Stimulated activated CD4-positive, alpha-beta T cell treated with anti-CD3 and anti-CD28 coated beads, Interleukin-1b, Interleukin-23, amount 100 ng/mL, for 48 hours (primary cell): ENCODE data around the gene FBXO42.

ENCODE experiments used
- DNase-seq: peaks from one replicate; pipeline ENCODE4 v3.0.0-alpha.2; 2020

Gene FBXO42

DNA sequence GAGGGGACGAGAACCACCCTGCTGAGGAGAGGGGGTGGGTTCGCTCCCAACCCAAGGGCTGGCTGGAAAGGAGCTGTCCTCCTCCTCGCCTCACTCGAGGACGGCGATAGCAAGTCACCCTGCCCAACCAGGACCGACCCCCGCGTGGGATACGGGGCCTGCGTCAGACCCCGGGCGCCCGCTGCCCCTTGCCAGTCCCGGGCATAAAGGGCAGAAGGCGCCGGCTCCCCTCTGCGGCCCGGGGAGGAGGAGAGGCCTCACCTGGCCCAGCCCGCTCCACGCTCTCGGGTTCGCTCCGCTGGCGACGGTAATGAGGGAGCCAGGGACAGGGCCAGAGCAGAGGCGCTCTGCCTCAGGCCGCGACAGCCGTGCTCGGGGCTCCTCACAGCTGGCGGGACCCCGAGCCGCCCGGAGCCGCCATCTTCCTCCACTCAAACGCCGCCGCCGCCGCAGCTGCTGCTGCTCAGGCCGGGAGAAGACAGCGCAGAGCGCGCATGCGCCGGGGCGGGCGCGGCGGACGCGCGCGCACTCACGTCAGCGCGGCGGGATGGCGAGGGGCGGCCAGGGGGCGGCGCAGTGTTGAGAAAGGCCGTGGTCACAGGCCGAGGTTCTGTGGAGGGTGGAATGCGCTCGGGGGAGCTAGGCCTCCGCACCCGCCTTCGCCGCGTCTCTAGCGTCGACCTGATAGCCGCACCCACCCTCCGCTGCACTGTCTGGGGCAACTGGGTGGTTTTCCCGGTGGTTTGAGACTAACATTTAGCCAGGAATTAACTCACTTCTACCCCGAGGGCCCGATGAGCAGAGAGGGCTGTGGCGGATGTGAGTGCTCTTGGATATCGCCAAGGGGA, at the start of gene FBXO42:
Gene FBXO42, minus strand, starts transcription at position 487 of the 848 bp plus-strand sequence. CDS start 37,062 bp downstream, outside the sequence.
- peak; percentile 91 for DNase-seq

DNA sequence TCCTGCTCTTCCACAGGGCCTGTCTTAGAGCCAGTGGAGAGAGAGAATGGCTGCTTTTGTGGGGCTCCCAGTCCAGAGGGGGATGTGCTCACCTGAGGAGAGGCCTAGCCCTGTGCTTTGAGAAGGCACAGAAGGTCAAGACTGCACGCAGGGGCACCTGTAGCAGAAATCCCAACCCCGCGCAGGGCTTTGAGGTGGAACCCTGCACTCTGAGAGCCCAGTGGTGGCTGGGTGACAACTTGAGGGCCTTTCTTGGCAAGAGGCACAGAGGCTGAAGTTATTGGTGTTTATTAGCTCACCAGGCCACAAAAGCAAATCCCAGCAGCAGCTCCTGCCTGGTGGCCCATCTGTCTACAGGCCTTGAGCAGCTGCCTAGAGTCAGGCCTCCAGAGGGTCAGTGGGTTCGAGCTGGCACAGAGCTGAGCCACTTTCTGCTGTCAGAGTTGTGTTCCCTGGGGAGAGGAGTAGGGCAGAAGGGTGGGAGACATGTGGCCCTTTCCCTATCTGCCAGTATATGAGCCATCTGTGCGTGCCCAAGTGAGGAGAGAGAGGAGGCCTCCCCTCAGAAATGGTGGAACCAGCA, 46.2 kb upstream of the FBXO42 start:
- DNase-seq, result no peak

DNA sequence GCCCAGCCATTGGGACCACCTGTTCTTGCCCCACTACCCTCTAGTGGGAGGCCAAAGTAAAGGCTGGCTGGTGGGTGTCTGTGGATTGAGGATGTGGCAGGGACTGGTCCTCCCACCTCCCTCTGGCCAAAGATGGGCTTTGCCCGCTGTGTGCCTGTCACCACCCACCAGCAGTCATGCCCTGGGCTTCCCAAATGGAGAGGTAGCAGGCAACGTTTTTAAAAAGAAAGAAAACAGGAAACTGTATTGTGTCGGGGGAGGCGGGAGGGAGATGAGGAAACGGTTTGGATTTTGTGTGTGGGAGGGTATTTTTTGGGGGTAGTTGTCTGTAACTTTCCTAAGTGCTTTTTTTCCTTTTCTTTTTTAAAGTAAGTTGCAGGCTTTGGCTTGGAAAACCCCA, 44.8 kb upstream of the FBXO42 start:
- DNase-seq, result no peak

DNA sequence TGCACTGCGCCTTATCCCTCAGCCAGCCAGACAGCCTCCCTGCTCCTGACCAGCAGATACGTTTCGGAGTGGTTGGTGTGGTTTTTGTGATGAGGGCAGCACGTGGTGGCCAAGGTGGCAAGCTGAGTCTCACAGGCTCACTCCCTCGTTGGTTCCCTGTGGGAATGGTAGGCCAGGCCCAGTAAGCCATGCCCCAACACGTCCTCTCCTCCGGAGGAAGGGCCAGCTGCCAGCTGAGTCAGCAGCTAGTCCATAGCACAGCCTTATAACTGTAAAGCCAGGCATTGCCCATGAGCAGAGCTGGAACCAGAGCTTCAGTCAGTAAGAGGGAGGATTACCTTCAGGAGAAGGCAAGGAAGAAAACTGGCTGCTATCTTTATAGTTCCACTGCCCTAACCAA, 44.3 kb upstream of the FBXO42 start:
- no peak for DNase-seq

DNA sequence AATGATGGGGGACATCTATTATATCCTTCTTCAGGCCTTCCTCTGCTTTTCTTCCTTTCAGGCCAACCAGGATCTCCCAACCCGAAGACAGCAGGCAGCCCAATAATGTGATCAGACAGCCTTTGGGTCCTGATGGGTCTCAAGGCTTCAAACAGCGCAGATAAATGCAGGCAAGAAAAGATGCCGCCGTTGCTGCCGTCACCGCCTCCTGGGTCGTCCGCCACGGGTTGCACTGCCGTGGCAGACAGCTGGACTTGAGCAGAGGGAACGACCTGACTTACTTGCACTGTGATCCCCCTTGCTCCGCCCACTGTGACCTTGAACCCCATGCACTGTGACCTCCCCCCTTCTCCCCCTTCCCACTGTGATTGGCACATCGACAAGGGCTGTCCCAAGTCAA, 42.7 kb upstream of the FBXO42 start:
- no peak for DNase-seq

DNA sequence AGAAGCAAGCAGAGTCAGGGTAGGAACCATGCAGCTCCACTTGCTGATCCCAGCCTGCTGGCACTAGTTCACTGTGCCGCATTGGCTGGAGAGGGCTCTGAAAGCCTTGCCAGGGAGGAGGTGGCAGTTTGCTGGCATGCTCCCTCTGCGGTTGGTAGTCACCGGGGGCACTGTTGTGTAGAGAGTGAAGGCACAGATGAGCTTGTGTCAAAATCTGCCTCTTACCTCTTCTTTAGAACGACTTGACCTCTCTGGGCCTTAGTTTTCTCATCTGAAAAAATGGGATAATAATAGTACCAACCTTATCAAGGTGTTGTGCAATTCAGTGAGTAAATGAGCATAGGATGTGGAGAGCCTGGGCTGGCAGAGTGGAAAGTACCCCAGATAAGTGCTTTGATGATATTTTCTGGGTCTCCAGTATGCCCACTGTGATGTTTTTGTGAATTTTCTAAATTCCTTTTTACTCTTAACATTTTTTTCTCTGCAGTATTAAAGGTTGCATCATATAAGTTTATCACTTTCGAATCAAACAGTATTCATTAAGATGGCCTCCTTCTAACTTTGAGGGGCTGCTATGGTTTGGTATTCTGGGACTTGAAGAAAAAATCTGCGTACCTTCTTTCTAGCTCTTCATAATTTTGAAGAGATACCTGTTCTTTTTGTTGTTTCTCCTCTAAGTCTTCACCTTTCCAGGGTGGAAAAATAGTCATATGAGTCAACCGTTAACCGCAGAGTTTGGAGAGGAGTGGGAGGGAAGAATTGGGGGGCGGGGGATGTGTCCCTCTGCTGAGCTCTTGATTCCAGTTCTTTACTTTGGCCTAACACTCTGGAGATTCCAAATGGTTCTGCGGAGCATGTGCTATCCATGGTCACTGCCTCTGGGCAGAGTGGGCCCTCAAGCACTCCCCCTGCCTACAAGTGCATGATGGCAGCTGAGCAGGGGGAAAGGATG, 41.6 kb upstream of the FBXO42 start:
- no peak for DNase-seq

DNA sequence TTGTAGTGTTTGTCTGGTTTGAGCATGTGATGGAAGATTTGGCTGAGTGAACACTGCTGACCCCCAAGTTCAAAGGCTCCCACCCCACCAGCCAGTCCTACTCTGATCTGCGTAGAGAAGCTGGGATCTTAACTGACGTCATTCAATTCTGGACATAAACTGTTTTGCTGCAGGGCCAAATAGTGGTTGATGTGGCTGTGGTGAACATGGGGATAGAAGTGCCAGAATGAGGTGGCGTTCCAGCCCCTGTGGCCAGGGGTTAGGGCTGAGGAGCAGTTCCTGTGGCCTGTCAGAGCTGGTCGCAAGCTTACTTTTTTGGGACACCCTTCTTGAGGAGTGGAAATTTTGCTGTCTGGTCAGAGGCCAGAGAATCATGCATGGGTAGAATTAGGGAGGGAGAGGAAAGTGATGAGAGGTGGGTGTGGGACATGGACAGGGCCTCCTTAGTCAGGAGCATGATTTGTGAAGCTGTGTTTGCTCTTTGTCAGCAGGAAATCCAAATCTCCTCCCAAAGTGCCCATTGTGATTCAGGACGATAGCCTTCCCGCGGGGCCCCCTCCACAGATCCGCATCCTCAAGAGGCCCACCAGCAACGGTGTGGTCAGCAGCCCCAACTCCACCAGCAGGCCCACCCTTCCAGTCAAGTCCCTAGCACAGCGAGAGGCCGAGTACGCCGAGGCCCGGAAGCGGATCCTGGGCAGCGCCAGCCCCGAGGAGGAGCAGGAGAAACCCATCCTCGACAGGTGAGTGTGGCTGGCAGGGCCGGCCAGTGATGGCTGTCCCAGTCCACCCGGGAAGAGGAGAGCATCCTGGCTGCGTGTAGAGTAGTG, 40.7 kb upstream of the FBXO42 start:
- DNase-seq, result no peak

DNA sequence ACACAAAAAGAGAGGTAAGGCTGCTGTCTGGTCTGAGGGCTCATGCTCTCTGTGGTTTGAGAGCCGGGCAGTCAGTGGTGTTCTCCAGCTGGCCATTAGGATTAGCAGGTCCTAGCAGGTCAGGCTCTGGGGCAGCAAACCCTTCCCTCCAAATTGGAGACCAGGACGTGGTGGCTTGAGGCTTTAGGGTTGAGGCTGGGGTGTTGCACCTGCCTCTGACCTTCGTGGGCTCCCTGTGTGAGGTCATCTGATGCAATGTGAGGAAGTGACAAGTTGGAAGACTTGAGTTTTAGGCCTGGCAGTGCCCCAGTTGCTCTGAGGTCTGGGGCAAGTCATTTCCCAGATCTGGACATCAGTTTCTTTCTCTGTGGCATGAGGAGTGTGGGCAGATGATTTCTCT, 39.1 kb upstream of the FBXO42 start:
- no peak for DNase-seq

DNA sequence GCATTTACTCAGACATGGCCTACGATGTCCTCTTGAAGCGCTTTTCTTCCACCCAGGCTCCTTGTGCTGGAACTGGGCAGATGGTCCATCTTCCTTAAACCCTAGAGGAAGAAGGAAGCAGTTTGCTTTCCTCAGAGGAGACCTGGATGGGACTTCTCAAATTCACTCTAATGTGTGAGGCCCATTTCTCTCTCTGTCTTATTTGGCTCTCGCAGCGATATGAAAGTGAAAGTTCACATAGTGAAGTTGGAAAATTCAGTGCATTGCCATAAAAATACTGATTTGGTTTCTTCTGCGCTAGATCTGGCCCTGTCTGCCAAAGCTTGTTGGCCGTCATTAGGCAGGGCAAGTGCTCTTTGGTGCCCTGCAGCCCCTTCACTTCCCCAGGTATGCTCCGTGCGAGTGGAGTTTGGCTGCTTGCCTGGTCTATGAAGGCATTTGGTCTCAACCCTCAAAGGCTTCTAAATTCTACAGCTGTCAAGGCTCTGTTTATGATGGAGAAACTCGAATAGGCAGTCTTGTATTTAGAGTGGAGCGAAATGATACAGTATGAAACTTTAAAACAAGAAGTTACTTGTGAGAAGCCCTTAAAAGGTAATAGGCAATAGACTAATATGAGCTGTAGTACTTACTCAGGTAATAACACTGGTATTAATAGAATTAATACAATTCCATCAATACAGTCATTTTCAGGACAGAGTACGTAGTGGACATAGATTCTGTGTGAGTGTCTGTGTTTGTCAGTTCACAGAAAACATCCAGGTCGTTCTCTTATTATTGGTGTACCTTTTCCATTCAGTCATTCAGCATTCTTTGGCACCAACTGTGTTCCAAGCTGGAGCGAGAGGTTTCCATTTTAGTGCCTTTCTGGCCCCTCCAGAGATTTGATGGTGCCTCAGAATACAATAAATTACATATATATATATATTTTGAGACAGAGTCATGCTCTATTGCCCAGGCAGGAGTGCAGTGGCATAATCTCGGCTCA, 35.2 kb upstream of the FBXO42 start:
- no peak for DNase-seq

DNA sequence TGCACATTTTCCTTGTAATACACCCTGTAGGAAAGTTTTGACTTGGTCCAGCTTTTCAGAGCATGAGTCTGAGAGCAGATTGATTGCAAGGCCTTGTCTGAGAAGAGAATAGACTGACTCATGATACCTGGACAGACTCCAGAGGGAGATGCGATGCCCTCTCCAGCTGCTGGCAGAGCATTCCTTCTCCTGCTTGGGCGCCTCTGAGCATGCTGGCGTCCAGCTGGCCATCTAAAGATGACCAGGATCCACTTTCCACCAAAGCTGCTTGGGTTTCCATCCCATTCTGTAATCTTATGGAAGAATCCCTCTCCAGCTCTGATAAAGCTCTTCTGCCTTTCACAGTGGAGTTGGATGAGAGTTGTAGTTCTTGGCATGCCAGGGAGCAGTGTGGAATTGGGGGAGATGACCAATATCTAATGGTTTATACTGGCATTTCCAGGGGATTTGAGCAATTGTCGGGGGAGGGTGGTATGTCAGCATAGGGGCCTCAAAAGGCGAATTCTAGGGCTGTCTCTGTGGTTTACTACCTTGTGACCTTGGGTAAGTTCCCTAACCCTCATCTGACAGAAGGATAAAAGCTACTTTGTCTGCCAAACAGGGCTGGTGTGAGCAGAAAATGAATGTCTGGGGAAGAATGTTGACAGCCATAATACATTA, 34.3 kb upstream of the FBXO42 start:
- DNase-seq, result no peak

DNA sequence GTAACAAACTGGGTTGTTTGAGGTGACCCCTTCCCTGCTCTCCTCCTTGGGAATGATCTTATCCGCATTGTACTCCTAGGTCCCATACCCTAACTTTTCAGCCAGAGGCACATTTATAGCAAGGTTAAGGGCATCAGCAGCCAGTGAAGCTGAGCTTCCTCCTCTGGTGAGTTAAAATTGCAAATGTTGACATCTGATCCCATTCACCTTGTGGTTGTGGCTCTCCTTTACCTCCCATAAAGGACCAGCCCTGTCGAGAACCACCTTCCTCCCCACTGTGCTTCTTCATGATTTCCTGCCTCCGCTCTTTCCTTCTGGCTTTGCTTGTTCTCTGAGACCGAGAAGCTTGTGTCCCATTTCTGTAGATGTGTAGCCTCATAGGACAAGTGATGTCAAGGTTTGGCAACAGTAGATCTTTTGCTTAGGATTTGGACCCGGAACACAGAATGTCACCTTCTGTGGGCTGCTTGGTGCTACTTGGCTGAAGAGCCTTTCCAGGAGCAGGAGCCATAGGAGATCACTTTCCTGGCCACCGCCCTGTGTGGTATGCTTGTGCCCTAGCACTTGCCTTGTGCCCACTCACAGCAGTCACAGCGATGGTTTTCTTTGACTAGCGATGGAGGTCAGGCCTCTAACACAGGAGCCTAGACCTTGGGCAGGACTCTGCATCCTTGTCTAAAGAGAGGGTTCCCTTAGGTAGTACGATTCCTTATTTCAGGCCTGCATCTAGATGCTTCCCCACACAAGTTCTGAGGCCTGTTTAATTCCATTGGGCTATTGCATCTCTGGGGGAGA, 33.6 kb upstream of the FBXO42 start:
- DNase-seq, result no peak

DNA sequence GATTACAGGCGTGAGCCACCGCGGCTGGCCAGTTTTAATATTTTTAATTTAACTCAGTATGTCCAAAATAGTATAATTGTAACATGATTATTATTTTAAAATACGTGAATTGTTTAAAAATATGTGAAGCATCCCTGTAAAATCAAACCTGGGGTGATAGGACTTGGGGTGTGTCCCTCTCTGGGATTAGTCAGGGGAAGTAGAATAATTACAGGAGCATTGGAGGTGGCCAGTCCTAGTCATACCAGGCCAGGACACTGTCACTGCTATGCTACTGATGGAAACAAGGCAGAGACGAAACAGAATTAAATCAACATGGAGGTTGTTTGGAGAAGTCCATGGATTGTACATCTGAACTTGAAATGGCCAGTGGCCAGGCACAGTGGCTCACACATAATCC, 31.6 kb upstream of the FBXO42 start:
- DNase-seq, result no peak

DNA sequence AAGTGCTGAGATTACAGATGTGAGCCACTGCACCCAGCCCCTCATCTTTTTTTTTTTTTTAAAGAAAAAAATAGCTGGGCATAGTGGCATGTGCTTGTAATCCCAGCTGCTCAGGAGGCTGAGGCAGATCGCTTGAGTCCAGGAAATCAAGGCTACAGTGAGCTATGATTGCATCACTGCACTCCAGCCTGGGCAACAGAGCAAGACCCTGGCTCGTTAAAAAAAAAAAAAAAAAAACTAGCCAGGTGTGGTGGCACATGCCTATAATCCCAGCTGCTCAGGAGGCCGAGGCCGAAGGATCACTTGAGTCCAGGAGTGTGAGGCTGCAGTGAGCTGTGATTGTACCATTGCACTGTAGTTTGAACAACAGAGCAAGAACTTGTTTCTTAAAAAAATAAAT, 28.6 kb upstream of the FBXO42 start:
- DNase-seq, result no peak

DNA sequence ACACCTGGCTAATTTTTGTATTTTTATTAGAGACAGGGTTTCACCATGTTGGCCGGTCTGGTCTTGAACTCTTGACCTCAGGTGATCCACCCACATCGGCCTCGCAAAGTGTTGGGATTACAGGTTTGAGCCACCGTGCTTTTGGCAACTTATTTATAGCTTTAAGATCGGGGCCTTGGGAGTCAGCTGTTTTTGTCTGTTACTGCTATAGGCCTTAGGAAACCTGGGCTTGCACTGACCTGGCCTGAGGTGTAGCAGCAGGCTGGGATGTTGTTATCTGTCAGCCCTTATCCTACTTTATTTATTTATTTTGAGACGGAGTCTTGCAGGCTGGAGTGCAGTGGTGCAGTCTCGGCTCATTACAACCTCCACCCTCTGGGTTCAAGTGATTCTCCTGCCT, 26.2 kb upstream of the FBXO42 start:
- no peak for DNase-seq

DNA sequence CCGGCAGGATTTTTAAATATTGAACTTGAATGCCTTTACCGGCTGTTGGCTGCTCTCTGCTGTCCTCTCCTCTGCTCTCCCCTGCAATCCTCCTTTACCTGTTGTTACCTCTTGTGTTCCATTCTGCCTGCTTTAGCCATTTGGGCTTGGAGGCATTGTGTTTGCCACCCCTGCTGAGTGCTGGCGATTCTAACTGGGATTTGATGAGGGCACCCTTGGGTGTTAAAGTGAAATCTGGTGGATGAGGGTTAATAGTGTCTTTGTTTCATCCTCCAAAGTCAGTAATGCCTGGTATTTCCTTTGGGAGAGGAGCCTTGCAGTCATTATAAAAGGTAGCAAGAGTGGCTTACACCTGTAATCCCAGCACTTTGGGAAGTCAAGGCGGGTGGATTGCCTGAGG, 24.7 kb upstream of the FBXO42 start:
- DNase-seq, result no peak

DNA sequence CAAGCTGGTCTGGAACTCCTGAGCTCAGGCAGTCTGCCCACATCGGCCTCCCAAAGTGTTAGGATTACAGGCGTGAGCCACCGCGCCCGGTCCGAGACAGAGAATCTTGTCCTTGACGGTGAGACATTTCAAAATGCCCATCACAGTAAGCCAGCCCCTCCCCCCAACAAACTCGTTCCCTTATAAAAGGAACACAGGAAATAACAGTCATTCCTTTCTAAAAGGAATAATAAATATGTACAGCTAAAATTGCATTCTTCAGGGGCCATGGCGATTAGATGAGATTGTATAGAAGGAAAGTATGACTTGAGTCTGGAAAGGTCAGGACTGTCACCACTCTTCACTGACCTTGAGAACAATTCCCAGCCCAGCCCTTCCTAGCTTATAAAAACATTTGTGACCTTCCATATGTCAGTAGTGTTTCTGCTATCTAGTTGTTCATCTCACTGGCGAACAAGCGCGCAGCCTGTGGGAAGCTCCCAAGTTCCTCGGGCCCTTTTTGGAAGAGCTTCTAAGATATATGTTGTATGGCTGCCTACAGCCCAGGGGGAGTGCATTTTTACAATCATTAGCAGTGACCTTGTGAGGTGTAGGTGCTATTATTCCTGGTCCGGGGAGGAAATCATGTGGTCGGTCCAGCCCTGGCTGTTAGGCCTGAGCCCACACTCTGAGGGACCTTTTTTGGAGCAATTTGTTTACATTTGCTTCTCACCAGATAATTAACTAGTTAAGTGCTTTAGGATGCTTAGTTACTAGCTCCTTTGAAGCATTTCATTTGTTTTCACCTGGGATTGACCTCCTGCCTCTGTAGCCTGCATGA, 23.5 kb upstream of the FBXO42 start:
- DNase-seq, result no peak

DNA sequence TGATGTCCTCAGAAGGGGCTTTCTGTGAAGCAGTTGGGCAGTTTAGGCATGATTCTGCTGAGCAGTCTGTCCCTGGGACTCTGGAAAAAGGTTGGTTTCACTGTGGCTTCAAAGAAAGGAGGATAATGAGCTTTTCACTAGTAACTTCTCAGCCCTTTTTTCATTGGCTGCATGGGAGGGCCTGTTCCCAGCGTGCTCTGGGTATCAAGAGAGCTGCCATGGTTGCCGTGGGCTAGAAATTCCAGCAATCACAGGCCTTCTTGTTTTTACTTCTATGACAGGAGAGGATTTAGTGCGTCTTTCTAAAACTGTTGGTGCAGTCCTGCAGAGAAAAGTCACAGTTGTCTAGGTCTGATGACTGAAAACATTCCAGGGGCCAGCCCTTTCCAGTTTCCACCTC, 22.0 kb upstream of the FBXO42 start:
- DNase-seq, result no peak

DNA sequence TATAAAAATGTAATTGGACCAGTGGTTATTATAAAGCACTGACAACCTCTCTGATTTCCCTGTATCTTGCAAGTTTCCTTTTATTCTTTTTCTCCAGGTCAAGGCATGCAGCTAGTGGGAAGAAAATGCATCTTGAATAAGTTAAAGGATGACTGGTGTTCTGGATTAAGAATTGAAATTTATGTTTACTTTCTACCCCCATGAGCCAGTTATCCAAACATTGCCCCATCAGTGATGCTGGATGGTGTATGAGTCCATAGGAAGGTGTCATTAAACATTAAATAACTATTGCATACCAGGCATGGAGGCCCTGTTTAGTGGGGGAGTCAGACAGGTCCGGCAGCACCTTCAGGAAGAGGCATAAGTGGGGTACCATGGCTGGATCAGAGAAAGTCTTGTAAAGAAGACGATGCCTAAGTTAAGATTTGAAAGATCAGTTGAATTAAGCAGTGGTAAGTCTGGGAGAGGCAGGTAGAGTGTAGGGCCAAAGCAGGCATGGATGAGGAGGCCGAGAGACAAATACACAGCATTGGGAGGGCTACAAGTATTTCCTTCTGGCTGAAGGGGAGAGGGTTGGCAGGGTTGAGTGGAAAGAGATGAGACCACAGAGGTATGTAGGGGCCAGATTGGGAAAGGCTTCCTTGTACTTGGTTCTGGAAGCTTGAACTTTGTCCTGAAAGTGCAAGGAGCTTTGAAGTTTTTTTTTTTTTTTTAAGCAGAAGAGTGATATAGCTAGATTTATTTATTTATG, 20.4 kb upstream of the FBXO42 start:
- DNase-seq, result no peak
